BE2C (cell line): ENCODE results near the gene PTPRQ.

Experiments
- DNase-seq: peaks from one replicate; pipeline ENCODE4 v3.0.0-alpha.2; 2020
- H3K27me3 ChIP-seq: fragments of 250-450 bp; sonication (Bioruptor Pico); 2 replicates; pipeline ENCODE4 v1.5.1; 2020; ENCODE audit warnings: mild to moderate bottlenecking
- H3K36me3 ChIP-seq: fragments of 250-450 bp; sonication (Bioruptor Pico); 2 replicates; pipeline ENCODE4 v1.5.1; 2020; ENCODE audit warnings: mild to moderate bottlenecking
- H3K4me1 ChIP-seq: fragments of 250-450 bp; sonication (Bioruptor Pico); 2 replicates; pipeline ENCODE4 v1.5.1; 2020
- H3K4me3 ChIP-seq: 2 replicates; pipeline ENCODE4 v1.5.1; 2011; ENCODE audit warnings: low read depth, low read length
- H3K9me3 ChIP-seq: fragments of 250-450 bp; sonication (Bioruptor Pico); 2 replicates; pipeline ENCODE4 v1.5.1; 2020
- CTCF ChIP-seq: IDR thresholded peaks from 2 replicates; pipeline ENCODE4 v1.5.1; 2012; ENCODE audit warnings: mild to moderate bottlenecking, low read depth, low read length

Gene PTPRQ

GRCh38 chr12:80676856-80677255, 232.8 kb downstream of the PTPRQ start:
- no peak for TF ChIP-seq CTCF
- Histone ChIP-seq H3K4me1 (no peaks in the 10 kb centered on the region), H3K27me3 (peaks cover 27% of the 10 kb centered on the region), H3K4me3 (no peak overlapping the region), H3K36me3 (no peaks in the 10 kb centered on the region), H3K9me3 (no peaks in the 10 kb centered on the region)
- DNase-seq: no peak

GRCh38 chr12:80677994-80678393, 234.0 kb downstream of the PTPRQ start:
- no peak for DNase-seq
- TF ChIP-seq CTCF: no peak
- H3K4me1 ChIP-seq: no peaks in the 10 kb centered on the region
- no peaks in the 10 kb centered on the region for H3K36me3 ChIP-seq
- H3K27me3 ChIP-seq: peaks cover 28% of the 10 kb centered on the region
- no peak overlapping the region for H3K4me3 ChIP-seq
- H3K9me3 ChIP-seq: no peaks in the 10 kb centered on the region

GRCh38 chr12:80679346-80680131, 235.5 kb downstream of the PTPRQ start:
- no peaks in the 10 kb centered on the region for H3K9me3 ChIP-seq
- H3K27me3 ChIP-seq: peaks cover 28% of the 10 kb centered on the region
- no peak for DNase-seq
- no peaks in the 10 kb centered on the region for H3K36me3 ChIP-seq
- no peaks in the 10 kb centered on the region for H3K4me1 ChIP-seq
- no peak for TF ChIP-seq CTCF
- no peak overlapping the region for H3K4me3 ChIP-seq

GRCh38 chr12:80681287-80681686, 237.3 kb downstream of the PTPRQ start:
- TF ChIP-seq CTCF: no peak
- Histone ChIP-seq H3K4me1 (no peaks in the 10 kb centered on the region), H3K36me3 (no peaks in the 10 kb centered on the region), H3K9me3 (no peaks in the 10 kb centered on the region), H3K27me3 (peaks cover 23% of the 10 kb centered on the region), H3K4me3 (no peak overlapping the region)
- no peak for DNase-seq

- DNase-seq: no peak
- Histone ChIP-seq H3K36me3 (no peaks in the 10 kb centered on the region), H3K27me3 (peaks cover 18% of the 10 kb centered on the region), H3K4me3 (no peak overlapping the region), H3K9me3 (no peaks in the 10 kb centered on the region), H3K4me1 (no peaks in the 10 kb centered on the region)
- no peak for TF ChIP-seq CTCF
These were observed 237.8 kb downstream of the PTPRQ start for GRCh38 chr12:80681786-80682185.

GRCh38 chr12:80684077-80684495, 240.1 kb downstream of the PTPRQ start:
- no peak overlapping the region for H3K4me3 ChIP-seq
- no peak for DNase-seq

More at GRCh38 chr12:80684077-80684495, 240.1 kb downstream of the PTPRQ start:
- no peaks in the 10 kb centered on the region for H3K9me3 ChIP-seq
- TF ChIP-seq CTCF: no peak
- H3K27me3 ChIP-seq: peaks cover 13% of the 10 kb centered on the region
- H3K4me1 ChIP-seq: no peaks in the 10 kb centered on the region
- no peaks in the 10 kb centered on the region for H3K36me3 ChIP-seq
